IMR-90 (cell line): ENCODE measurements around the gene PPP2R5E. TPM values are rescaled to one million over a fixed set of nuclear protein-coding genes. Genes with fewer than 3 reads are reported as not detected.

Source experiments
- ATAC-seq: fragments of 200-7000 bp; cut with Tn5 transposase; 2 replicates; pipeline ENCODE4 v1.9.1; 2020; ENCODE audit warnings: low read depth, mild to moderate bottlenecking, moderate library complexity
- BruUV-seq: library from RNA; stranded (reverse); fragments of 400-500 nt; replicated peaks from 2 replicates; lab custom pipeline; 2021; lab: Mats Ljungman, UMichigan
- CTCF ChIA-PET: fragments of 300-600 bp; formaldehyde crosslinking; extraction: SDS; loops from one replicate; lab custom pipeline; 2021; ENCODE audit warnings: antibody characterized with exemption; lab: Yijun Ruan, JAX
- POLR2A ChIA-PET: fragments of 300-600 bp; sonication (Branson Sonifier 250); formaldehyde crosslinking; loops from one replicate; lab custom pipeline; 2022; ENCODE audit warnings: antibody characterized with exemption; ENCODE audit not compliant: unreplicated experiment; lab: Charles Lee
- DNase-seq: peaks from one replicate; pipeline ENCODE4 v3.0.0; 2013
- H2AFZ ChIP-seq: replicated peaks from 2 replicates; pipeline ENCODE3; 2013; ENCODE audit warnings: low read length, mild to moderate bottlenecking; ENCODE audit not compliant: poor library complexity
- H2AK5ac ChIP-seq: 2 replicates; pipeline ENCODE4 v1.6.1; 2013; ENCODE audit warnings: low read depth, low read length, inconsistent platforms
- H2AK9ac ChIP-seq: replicated peaks from 2 replicates; pipeline ENCODE3; 2013; ENCODE audit warnings: mild to moderate bottlenecking, low read depth, low read length, moderate library complexity; ENCODE audit not compliant: poor library complexity
- H2BK120ac ChIP-seq: 2 replicates; pipeline ENCODE4 v1.6.1; 2013; ENCODE audit warnings: low read depth, low read length, inconsistent platforms
- H2BK15ac ChIP-seq: 3 replicates; pipeline ENCODE4 v1.6.1; 2013; ENCODE audit warnings: low read depth, low read length, inconsistent platforms
- H2BK20ac ChIP-seq: 2 replicates; pipeline ENCODE4 v1.6.1; 2013; ENCODE audit warnings: low read depth, mild to moderate bottlenecking, inconsistent platforms, low read length, moderate library complexity
- H2BK5ac ChIP-seq: 2 replicates; pipeline ENCODE4 v1.6.1; 2013; ENCODE audit warnings: mild to moderate bottlenecking, low read depth, low read length, inconsistent platforms; ENCODE audit not compliant: poor library complexity, severe bottlenecking
- H3K14ac ChIP-seq: replicated peaks from 2 replicates; pipeline ENCODE4 v1.6.1; 2013; ENCODE audit warnings: low read depth, low read length, inconsistent platforms
- H3K18ac ChIP-seq: 2 replicates; pipeline ENCODE4 v1.6.1; 2013; ENCODE audit warnings: low read depth, low read length, control low read depth
- H3K23ac ChIP-seq: 2 replicates; pipeline ENCODE4 v1.6.1; 2013; ENCODE audit warnings: low read depth, low read length, inconsistent platforms
- H3K27ac ChIP-seq: 2 replicates; pipeline ENCODE4 v1.5.1; 2013; ENCODE audit warnings: mild to moderate bottlenecking, control low read depth, low read length; ENCODE audit not compliant: insufficient read depth
- H3K27me3 ChIP-seq: 2 replicates; pipeline ENCODE4 v1.6.1; 2013; ENCODE audit warnings: low read length; ENCODE audit not compliant: control insufficient read depth, insufficient read depth
- H3K36me3 ChIP-seq: 2 replicates; pipeline ENCODE4 v1.6.1; 2013; ENCODE audit warnings: low read length, mixed read lengths; ENCODE audit not compliant: control insufficient read depth, insufficient read depth
- H3K4ac ChIP-seq: 2 replicates; pipeline ENCODE4 v1.6.1; 2013; ENCODE audit warnings: low read depth, low read length, inconsistent platforms
- H3K4me1 ChIP-seq: 2 replicates; pipeline ENCODE4 v1.6.1; 2013; ENCODE audit warnings: low read length, mixed read lengths; ENCODE audit not compliant: control insufficient read depth, insufficient read depth
- H3K4me2 ChIP-seq: 2 replicates; pipeline ENCODE4 v1.6.1; 2013; ENCODE audit warnings: low read depth, mild to moderate bottlenecking, control low read depth, low read length, moderate library complexity
- H3K4me3 ChIP-seq: 2 replicates; pipeline ENCODE4 v1.5.1; 2013; ENCODE audit warnings: low read depth, mild to moderate bottlenecking, control low read depth, low read length, moderate library complexity; ENCODE audit not compliant: insufficient read depth
- H3K56ac ChIP-seq: 2 replicates; pipeline ENCODE4 v1.6.1; 2013; ENCODE audit warnings: low read length, inconsistent platforms; ENCODE audit not compliant: insufficient read depth; ENCODE audit errors: extremely low read depth
- H3K79me1 ChIP-seq, 2 experiments: 2 replicates each; pipeline ENCODE4 v1.6.1; 2013; ENCODE audit warnings: low read length in 2 of 2, inconsistent platforms in 1 of 2, low read depth in 1 of 2
- H3K9ac ChIP-seq: 2 replicates; pipeline ENCODE4 v1.6.1; 2013; ENCODE audit warnings: low read depth, low read length, control low read depth
- H3K9me1 ChIP-seq: 2 replicates; pipeline ENCODE4 v1.6.1; 2013; ENCODE audit warnings: low read length, inconsistent platforms; ENCODE audit not compliant: insufficient read depth
- H3K9me3 ChIP-seq: 2 replicates; pipeline ENCODE4 v1.6.1; 2013; ENCODE audit warnings: low read length; ENCODE audit not compliant: control insufficient read depth, insufficient read depth
- H4K20me1 ChIP-seq: 2 replicates; pipeline ENCODE4 v1.6.1; 2013; ENCODE audit warnings: low read length, inconsistent platforms; ENCODE audit not compliant: insufficient read depth
- H4K5ac ChIP-seq: 2 replicates; pipeline ENCODE4 v1.6.1; 2013; ENCODE audit warnings: mild to moderate bottlenecking, low read depth, low read length, control low read depth
- H4K8ac ChIP-seq, 2 experiments: 2 replicates each; pipeline ENCODE4 v1.6.1; 2013; ENCODE audit warnings: low read depth in 2 of 2, low read length in 2 of 2, control low read depth in 1 of 2, inconsistent platforms in 1 of 2
- H4K91ac ChIP-seq: 2 replicates; pipeline ENCODE4 v1.6.1; 2013; ENCODE audit warnings: low read depth, low read length, inconsistent platforms; ENCODE audit not compliant: insufficient read depth
- CHD1 ChIP-seq: IDR thresholded peaks from 2 replicates; pipeline ENCODE4 v1.6.1; 2012; ENCODE audit warnings: low read depth, low read length, improper control_type of control experiment
- MAZ ChIP-seq: IDR thresholded peaks from 2 replicates; pipeline ENCODE4 v1.6.1; 2012; ENCODE audit warnings: low read depth, mild to moderate bottlenecking, low read length, improper control_type of control experiment, moderate library complexity, borderline replicate concordance
- MXI1 ChIP-seq: IDR thresholded peaks from 2 replicates; pipeline ENCODE4 v1.6.1; 2012; ENCODE audit warnings: low read depth, mild to moderate bottlenecking, low read length, moderate library complexity, borderline replicate concordance
- POLR2A ChIP-seq: IDR thresholded peaks from 2 replicates; pipeline ENCODE4 v1.6.1; 2012; ENCODE audit warnings: mild to moderate bottlenecking, low read depth, low read length
- RCOR1 ChIP-seq: IDR thresholded peaks from 2 replicates; pipeline ENCODE4 v1.6.1; 2012; ENCODE audit warnings: mild to moderate bottlenecking, low read length, improper control_type of control experiment; ENCODE audit not compliant: insufficient replicate concordance
- RFX5 ChIP-seq: IDR thresholded peaks from 2 replicates; pipeline ENCODE4 v1.8.0; 2012; ENCODE audit warnings: low read depth, mild to moderate bottlenecking, low read length, moderate library complexity
- WGBS, 2 experiments: methylation state at CpG; one replicate each; pipeline versions ENCODE4 v1.1.5 to v1.1.7; 2013; ENCODE audit warnings: missing lambda C conversion rate in 2 of 2; ENCODE audit not compliant: insufficient read length in 1 of 2; ENCODE audit errors: extremely low coverage in 2 of 2; 5-methylcytosine and 5-hydroxymethylcytosine counted together
- dilution Hi-C: fragments of 300-500 bp; cut with HindIII; formaldehyde crosslinking; loops from one replicate; pipeline ENCODE4 v1.14.3; 2018; ENCODE audit warnings: low sequenced_read_pairs; ENCODE audit not compliant: unreplicated experiment
- in situ Hi-C: fragments of 300-500 bp; cut with MboI; formaldehyde crosslinking; loops from 3 replicates; pipeline ENCODE4 v1.14.3; 2019; ENCODE audit warnings: low sequenced_read_pairs, inconsistent platforms, mixed read lengths
- intact Hi-C: fragments of 100-400 bp; cut with micrococcal nuclease; formaldehyde crosslinking; loops from 2 replicates; pipeline ENCODE4 v1.10.0; 2022
- polyA plus RNA-seq, 3 experiments: library from polyadenylated mRNA; depleted of rRNA; stranded (reverse); fragments of >200 nt; gene quantifications; 2 replicates each; pipeline ENCODE4 v1.2.3, GENCODE V29; 2012; ENCODE audit warnings: low replicate concordance in 1 of 3
- total RNA-seq: library from RNA; depleted of rRNA; stranded (reverse); fragments of >200 nt; gene quantifications from 2 replicates; pipeline ENCODE4 v1.2.3, GENCODE V29; 2012

Gene PPP2R5E
- total and polyA plus RNA-seq, 2 of the 4 experiments (the other 2 are of a cell fraction), result 9.7 to 12.2 TPM

- in situ Hi-C loops (loop anchor here (25.0 kb wide), 1 partner anchor 369 kb away; no protein-coding TSS in a partner anchor), dilution Hi-C loops (no loop called here), intact Hi-C loops (no loop called here)
- Histone ChIP-seq H3K56ac (no peak overlapping the region), H2AK5ac (no peak overlapping the region), H4K5ac (no peak overlapping the region), H2BK20ac (no peak overlapping the region), H4K91ac (no peak overlapping the region), H3K36me3 (peaks cover 3% of the 10 kb centered on the region), H3K27ac (no peak overlapping the region), H2BK120ac (no peak overlapping the region), H3K9me1 (no peaks in the 10 kb centered on the region), H3K27me3 (no peaks in the 10 kb centered on the region), H3K9me3 (no peaks in the 10 kb centered on the region), H3K4me1 (0 out of 2 replicates have a peak, but pooled peaks cover 2% of the 10 kb centered on the region), H3K4ac (no peak overlapping the region), H2BK5ac (no peak overlapping the region), H2BK15ac (no peak overlapping the region), H3K4me2 (no peak overlapping the region), H4K8ac (no peak overlapping the region), H3K18ac (no peak overlapping the region), H3K4me3 (no peak overlapping the region), H2AK9ac (no peak overlapping the region), H3K23ac (no peak overlapping the region), H3K14ac (no peak overlapping the region), H2AFZ (no peak overlapping the region), H3K9ac (no peak overlapping the region), H4K20me1 (no peaks in the 10 kb centered on the region), H3K79me1 (peaks cover 3 to 5% of the 10 kb centered on the region in 2 experiments; a peak in 1 of 4 replicates)
- BruUV-seq, result no TSS peak
- DNase-seq, result no peak
- WGBS, 2 experiments, result no CpG with 5 or more reads among the region's 2 CpGs
- TF ChIP-seq CHD1 (no peak), MAZ (no peak), MXI1 (no peak), POLR2A (no peak), RFX5 (no peak), RCOR1 (no peak)
- ATAC-seq, result no peak
- ChIA-PET POLR2A (no interaction called here), CTCF (no interaction called here)
Measured at GRCh38 chr14:63393012-63393411, 150.2 kb downstream of the PPP2R5E start.
